ENCODE measurements around the gene HOXC9. TPM values are rescaled to one million over a fixed set of nuclear protein-coding genes. Genes with fewer than 3 reads are reported as not detected.

HOXC9 gene
- total RNA-seq, 1 experiment from 2014 or later: 11.3 TPM

DNA sequence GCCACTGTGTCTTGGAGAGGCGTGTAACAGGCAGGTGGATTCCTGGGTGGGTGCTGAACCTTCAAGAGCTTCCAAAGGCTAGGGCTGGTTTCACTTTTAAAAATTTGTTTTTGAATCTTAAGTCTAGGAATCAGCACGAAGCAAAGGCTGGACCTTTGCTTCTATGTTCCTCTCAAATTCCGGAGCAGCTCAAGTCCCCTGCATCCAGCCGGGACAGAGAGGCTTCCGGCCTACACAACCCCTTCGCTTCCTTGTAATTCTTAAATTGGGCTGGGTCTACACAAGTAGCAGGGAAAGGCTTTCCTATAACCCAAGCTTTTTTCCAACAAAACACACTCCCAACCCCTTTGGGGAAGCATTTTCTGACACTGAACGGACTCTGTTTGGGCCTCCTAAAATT lies 37.0 kb upstream of the HOXC9 start:
- POLR2A ChIA-PET: no interaction called here

More for the DNA sequence above, 37.0 kb upstream of the HOXC9 start:
- Histone ChIP-seq H3K4me3 (replicated peaks in 1 of 2; ENCODE audit: low read depth in 1 of 2, low read length in 2 of 2) (no peak overlapping the region), H3K4me2 (ENCODE audit: low read length) (no peak overlapping the region), H3K27me3 (ENCODE audit: insufficient read depth, low read length) (no peaks in the 10 kb centered on the region), H3K36me3 (ENCODE audit: control insufficient read depth in 1 of 2, insufficient read depth in 2 of 2, low read length in 2 of 2) (no peaks in the 10 kb centered on the region), H4K20me1 (ENCODE audit: insufficient read depth) (no peaks in the 10 kb centered on the region), H3K27ac (ENCODE audit: low read depth, low read length) (no peak overlapping the region), H3K9ac (ENCODE audit: low read length) (no peak overlapping the region), H3K79me2 (ENCODE audit: insufficient read depth, low read length) (no peaks in the 10 kb centered on the region), H3K4me1 (ENCODE audit: control insufficient read depth in 1 of 2, insufficient read depth in 2 of 2, low read length in 2 of 2) (no peaks in the 10 kb centered on the region), H3K9me3 (ENCODE audit: control insufficient read depth in 1 of 2, insufficient read depth in 1 of 2, low read depth in 1 of 2, low read length in 2 of 2) (no peaks in the 10 kb centered on the region), H3K9me2 (ENCODE audit: insufficient read depth) (no peaks in the 10 kb centered on the region), H2AFZ (ENCODE audit: low read depth, low read length, poor library complexity, severe bottlenecking) (no peak overlapping the region)
- no peak for TF ChIP-seq EZH2phosphoT487 (IDR thresholded peaks at IDR 0.05; ENCODE audit: borderline replicate concordance)
- TF ChIP-seq, protein P1, sequence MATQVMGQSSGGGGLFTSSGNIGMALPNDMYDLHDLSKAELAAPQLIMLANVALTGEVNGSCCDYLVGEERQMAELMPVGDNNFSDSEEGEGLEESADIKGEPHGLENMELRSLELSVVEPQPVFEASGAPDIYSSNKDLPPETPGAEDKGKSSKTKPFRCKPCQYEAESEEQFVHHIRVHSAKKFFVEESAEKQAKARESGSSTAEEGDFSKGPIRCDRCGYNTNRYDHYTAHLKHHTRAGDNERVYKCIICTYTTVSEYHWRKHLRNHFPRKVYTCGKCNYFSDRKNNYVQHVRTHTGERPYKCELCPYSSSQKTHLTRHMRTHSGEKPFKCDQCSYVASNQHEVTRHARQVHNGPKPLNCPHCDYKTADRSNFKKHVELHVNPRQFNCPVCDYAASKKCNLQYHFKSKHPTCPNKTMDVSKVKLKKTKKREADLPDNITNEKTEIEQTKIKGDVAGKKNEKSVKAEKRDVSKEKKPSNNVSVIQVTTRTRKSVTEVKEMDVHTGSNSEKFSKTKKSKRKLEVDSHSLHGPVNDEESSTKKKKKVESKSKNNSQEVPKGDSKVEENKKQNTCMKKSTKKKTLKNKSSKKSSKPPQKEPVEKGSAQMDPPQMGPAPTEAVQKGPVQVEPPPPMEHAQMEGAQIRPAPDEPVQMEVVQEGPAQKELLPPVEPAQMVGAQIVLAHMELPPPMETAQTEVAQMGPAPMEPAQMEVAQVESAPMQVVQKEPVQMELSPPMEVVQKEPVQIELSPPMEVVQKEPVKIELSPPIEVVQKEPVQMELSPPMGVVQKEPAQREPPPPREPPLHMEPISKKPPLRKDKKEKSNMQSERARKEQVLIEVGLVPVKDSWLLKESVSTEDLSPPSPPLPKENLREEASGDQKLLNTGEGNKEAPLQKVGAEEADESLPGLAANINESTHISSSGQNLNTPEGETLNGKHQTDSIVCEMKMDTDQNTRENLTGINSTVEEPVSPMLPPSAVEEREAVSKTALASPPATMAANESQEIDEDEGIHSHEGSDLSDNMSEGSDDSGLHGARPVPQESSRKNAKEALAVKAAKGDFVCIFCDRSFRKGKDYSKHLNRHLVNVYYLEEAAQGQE (IDR thresholded peaks at IDR 0.05; ENCODE audit: low read depth): no peak
- no peak for TF ChIP-seq JUND (IDR thresholded peaks at IDR 0.05)
- no peak for TF ChIP-seq YY1 (IDR thresholded peaks at IDR 0.05; ENCODE audit: extremely low read depth, insufficient replicate concordance, low read depth, low read length)
- TF ChIP-seq, protein P2, sequence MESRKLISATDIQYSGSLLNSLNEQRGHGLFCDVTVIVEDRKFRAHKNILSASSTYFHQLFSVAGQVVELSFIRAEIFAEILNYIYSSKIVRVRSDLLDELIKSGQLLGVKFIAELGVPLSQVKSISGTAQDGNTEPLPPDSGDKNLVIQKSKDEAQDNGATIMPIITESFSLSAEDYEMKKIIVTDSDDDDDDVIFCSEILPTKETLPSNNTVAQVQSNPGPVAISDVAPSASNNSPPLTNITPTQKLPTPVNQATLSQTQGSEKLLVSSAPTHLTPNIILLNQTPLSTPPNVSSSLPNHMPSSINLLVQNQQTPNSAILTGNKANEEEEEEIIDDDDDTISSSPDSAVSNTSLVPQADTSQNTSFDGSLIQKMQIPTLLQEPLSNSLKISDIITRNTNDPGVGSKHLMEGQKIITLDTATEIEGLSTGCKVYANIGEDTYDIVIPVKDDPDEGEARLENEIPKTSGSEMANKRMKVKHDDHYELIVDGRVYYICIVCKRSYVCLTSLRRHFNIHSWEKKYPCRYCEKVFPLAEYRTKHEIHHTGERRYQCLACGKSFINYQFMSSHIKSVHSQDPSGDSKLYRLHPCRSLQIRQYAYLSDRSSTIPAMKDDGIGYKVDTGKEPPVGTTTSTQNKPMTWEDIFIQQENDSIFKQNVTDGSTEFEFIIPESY (IDR thresholded peaks at IDR 0.05; ENCODE audit: extremely low read depth, insufficient replicate concordance, low read length): no peak
- TF ChIP-seq, protein P3, sequence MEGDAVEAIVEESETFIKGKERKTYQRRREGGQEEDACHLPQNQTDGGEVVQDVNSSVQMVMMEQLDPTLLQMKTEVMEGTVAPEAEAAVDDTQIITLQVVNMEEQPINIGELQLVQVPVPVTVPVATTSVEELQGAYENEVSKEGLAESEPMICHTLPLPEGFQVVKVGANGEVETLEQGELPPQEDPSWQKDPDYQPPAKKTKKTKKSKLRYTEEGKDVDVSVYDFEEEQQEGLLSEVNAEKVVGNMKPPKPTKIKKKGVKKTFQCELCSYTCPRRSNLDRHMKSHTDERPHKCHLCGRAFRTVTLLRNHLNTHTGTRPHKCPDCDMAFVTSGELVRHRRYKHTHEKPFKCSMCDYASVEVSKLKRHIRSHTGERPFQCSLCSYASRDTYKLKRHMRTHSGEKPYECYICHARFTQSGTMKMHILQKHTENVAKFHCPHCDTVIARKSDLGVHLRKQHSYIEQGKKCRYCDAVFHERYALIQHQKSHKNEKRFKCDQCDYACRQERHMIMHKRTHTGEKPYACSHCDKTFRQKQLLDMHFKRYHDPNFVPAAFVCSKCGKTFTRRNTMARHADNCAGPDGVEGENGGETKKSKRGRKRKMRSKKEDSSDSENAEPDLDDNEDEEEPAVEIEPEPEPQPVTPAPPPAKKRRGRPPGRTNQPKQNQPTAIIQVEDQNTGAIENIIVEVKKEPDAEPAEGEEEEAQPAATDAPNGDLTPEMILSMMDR (IDR thresholded peaks at IDR 0.05 in 2 of 3, conservative IDR thresholded peaks at IDR 0.05 in 1 of 3; ENCODE audit: borderline replicate concordance in 1 of 3, insufficient read depth in 1 of 3, low read depth in 2 of 3, low read length in 2 of 3): no peak
- TF ChIP-seq ZNF274 (IDR thresholded peaks at IDR 0.05; ENCODE audit: low read depth, low read length): no peak
- TF ChIP-seq ELF1 (IDR thresholded peaks at IDR 0.05; ENCODE audit: borderline replicate concordance, low read depth): no peak
- TF ChIP-seq FOSL1 (IDR thresholded peaks at IDR 0.05; ENCODE audit: low read depth): no peak
- no peak for TF ChIP-seq POLR2AphosphoS5 (IDR thresholded peaks at IDR 0.05; ENCODE audit: low read depth, low read length)
- TF ChIP-seq, protein P4, sequence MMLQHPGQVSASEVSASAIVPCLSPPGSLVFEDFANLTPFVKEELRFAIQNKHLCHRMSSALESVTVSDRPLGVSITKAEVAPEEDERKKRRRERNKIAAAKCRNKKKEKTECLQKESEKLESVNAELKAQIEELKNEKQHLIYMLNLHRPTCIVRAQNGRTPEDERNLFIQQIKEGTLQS (IDR thresholded peaks at IDR 0.05): no peak
- no peak for TF ChIP-seq ZFX (IDR thresholded peaks at IDR 0.05)
- TF ChIP-seq CEBPB (IDR thresholded peaks at IDR 0.05; ENCODE audit: low read depth): no peak
- no peak for TF ChIP-seq RAD21 (IDR thresholded peaks at IDR 0.05; ENCODE audit: low read depth)
- no peak for TF ChIP-seq SRF (IDR thresholded peaks at IDR 0.05; ENCODE audit: low read depth)
- TF ChIP-seq EZH2 (IDR thresholded peaks at IDR 0.05): no peak
- TF ChIP-seq, protein P5, sequence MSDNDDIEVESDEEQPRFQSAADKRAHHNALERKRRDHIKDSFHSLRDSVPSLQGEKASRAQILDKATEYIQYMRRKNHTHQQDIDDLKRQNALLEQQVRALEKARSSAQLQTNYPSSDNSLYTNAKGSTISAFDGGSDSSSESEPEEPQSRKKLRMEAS (IDR thresholded peaks at IDR 0.05): no peak
- ATAC-seq: no peak
- CTCF ChIA-PET: no interaction called here
- RAD21 ChIA-PET (ENCODE audit: low non-redundant PET in 1 of 2, low total read pairs in 2 of 2, uncharacterized antibody in 2 of 2, unreplicated experiment in 2 of 2): no interaction called here
- DNase-seq (ENCODE audit: low read depth, low spot score): no peak
- intact Hi-C loops (cut with micrococcal nuclease): no loop called here
- BruUV-seq (replicated peaks): no TSS peak

Data from HCT116 (cell line).